GM06990 (cell line): Measurements from ENCODE around the gene RAPGEF2.

Experiments
- DNase-seq: peaks from one replicate; pipeline ENCODE4 v3.0.0-alpha.2; 2011; ENCODE audit not compliant: insufficient read length; ENCODE audit errors: extremely low read depth
- H3K27me3 ChIP-seq: replicated peaks from 2 replicates; pipeline ENCODE4 v1.6.0; 2011; ENCODE audit warnings: low read length; ENCODE audit not compliant: control insufficient read depth, insufficient read depth
- H3K36me3 ChIP-seq: 2 replicates; pipeline ENCODE4 v1.5.1; 2011; ENCODE audit warnings: low read length; ENCODE audit not compliant: control insufficient read depth, insufficient read depth
- H3K4me3 ChIP-seq: replicated peaks from 2 replicates; pipeline ENCODE4 v1.5.1; 2011; ENCODE audit warnings: low read depth, mild to moderate bottlenecking, control low read depth, low read length
- CTCF ChIP-seq: IDR thresholded peaks from 2 replicates; pipeline ENCODE4 v1.5.1; 2011; ENCODE audit warnings: low read length, control low read depth, mild to moderate bottlenecking, inconsistent platforms; ENCODE audit not compliant: insufficient read depth, poor library complexity, severe bottlenecking

Gene RAPGEF2

GRCh38 chr4:159146488-159146887, 43.6 kb downstream of the RAPGEF2 start:
- no peak for TF ChIP-seq CTCF
- Histone ChIP-seq H3K27me3 (no peaks in the 10 kb centered on the region), H3K36me3 (no peaks in the 10 kb centered on the region), H3K4me3 (no peak overlapping the region)
- no peak for DNase-seq

DNA sequence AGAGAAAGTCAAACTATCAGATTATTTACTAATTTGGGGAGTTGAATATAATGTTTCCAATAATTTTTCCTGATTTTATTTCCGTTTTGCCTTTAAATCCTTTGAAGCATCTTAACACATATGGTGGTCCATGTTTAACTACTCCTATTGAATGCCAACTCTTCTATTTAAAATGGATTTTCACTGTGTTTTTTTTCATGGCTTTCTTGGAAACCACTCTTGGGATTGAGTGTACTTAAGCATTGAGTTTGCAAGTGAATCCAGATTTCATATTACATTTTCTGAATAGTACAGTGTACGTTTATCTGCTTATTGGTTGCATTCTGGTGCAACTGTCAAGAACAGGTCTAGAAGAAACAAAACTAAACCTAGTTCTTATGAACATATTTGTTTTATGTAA, 45.6 kb downstream of the RAPGEF2 start:
- Histone ChIP-seq H3K4me3 (no peak overlapping the region), H3K27me3 (no peaks in the 10 kb centered on the region), H3K36me3 (no peaks in the 10 kb centered on the region)
- no peak for DNase-seq
- no peak for TF ChIP-seq CTCF

DNA sequence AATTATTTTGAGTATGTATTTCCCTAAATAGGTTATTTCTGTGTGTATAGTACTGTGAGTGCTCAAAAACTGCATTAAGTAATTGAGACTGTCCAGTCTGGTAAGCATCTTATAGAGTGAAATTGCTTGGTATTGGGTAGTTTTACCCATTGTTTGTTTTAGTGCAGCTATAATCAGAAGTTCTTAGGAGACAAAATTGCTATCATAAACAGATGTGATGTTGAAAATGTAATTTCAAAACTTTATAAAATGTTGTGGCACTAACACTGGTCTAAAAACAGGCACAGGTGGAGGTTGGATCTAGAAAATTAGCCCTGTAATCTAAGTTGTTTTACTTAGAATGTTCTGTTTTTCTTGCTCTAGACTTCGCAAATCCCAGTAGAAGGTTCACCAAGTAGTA, 46.8 kb downstream of the RAPGEF2 start:
- H3K4me3 ChIP-seq: no peak overlapping the region
- H3K27me3 ChIP-seq: no peaks in the 10 kb centered on the region
- no peak for DNase-seq
- H3K36me3 ChIP-seq: no peaks in the 10 kb centered on the region
- TF ChIP-seq CTCF: no peak

GRCh38 chr4:159150396-159150795, 47.5 kb downstream of the RAPGEF2 start:
- H3K36me3 ChIP-seq: no peaks in the 10 kb centered on the region
- no peak for DNase-seq
- no peaks in the 10 kb centered on the region for H3K27me3 ChIP-seq
- no peak for TF ChIP-seq CTCF
- H3K4me3 ChIP-seq: no peak overlapping the region

DNA sequence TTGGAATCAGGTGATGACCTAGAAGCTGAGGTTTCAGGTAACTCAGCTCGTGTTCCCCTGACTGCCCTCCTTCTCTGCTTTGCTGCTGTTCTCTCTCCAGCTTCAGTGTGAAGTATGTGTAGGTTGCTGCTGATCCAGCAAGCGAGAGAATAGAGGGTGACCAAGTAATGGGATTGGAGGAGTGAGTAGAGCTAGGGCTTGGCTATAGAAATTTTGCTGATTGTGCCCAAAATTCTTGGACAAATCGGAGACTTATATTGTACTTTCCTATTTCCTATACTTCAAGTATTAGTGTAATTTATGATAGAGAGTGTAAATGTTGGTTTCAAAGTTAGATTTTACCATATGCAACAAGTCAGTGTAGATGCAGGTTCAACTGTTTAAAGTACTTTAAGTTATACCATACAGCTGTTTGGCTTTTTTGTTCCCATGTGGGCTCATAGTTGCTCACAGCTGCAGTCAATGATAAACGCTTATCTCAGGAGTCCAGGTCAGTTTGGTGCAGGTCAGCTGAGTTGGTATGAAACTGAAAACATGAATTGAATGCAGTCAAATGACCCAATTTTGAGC, 48.0 kb downstream of the RAPGEF2 start:
- Histone ChIP-seq H3K4me3 (no peak overlapping the region), H3K36me3 (no peaks in the 10 kb centered on the region)

More for the DNA sequence above, 48.0 kb downstream of the RAPGEF2 start:
- no peak for TF ChIP-seq CTCF
- no peak for DNase-seq
- H3K27me3 ChIP-seq: no peaks in the 10 kb centered on the region
